ENCODE data around the gene MTSS2.

MTSS2 gene

GRCh38 chr16:70728150-70728549, 42.3 kb upstream of the MTSS2 start:
- TF ChIP-seq CTCF (IDR thresholded peaks at IDR 0.05; ENCODE audit: control insufficient read depth, extremely low read depth, insufficient read depth) = no peak
- DNase-seq (ENCODE audit: low read depth) = no peak

GRCh38 chr16:70726892-70727361, 41.1 kb upstream of the MTSS2 start:
- no peak overlapping the region for H3K4me3 ChIP-seq (ENCODE audit: low read depth, low read length)
- TF ChIP-seq CTCF (IDR thresholded peaks at IDR 0.05; ENCODE audit: control insufficient read depth, extremely low read depth, insufficient read depth) = no peak
- no peak for DNase-seq (ENCODE audit: low read depth)

More at GRCh38 chr16:70728150-70728549, 42.3 kb upstream of the MTSS2 start:
- no peak overlapping the region for H3K4me3 ChIP-seq (ENCODE audit: low read depth, low read length)

- TF ChIP-seq CTCF (IDR thresholded peaks at IDR 0.05; ENCODE audit: control insufficient read depth, extremely low read depth, insufficient read depth) = no peak
- DNase-seq (ENCODE audit: low read depth) = no peak
- no peak overlapping the region for H3K4me3 ChIP-seq (ENCODE audit: low read depth, low read length)
These were observed 40.3 kb upstream of the MTSS2 start for GRCh38 chr16:70725912-70726828.

GRCh38 chr16:70725024-70725911, 39.4 kb upstream of the MTSS2 start:
- no peak for TF ChIP-seq CTCF (IDR thresholded peaks at IDR 0.05; ENCODE audit: control insufficient read depth, extremely low read depth, insufficient read depth)
- no peak overlapping the region for H3K4me3 ChIP-seq (ENCODE audit: low read depth, low read length)
- DNase-seq (ENCODE audit: low read depth) = no peak

GRCh38 chr16:70724146-70725023, 38.5 kb upstream of the MTSS2 start:
- TF ChIP-seq CTCF (IDR thresholded peaks at IDR 0.05; ENCODE audit: control insufficient read depth, extremely low read depth, insufficient read depth) = no peak
- H3K4me3 ChIP-seq (ENCODE audit: low read depth, low read length) = no peak overlapping the region
- no peak for DNase-seq (ENCODE audit: low read depth)

- no peak for TF ChIP-seq CTCF (IDR thresholded peaks at IDR 0.05; ENCODE audit: control insufficient read depth, extremely low read depth, insufficient read depth)
- no peak for DNase-seq (ENCODE audit: low read depth)
These were observed 37.9 kb upstream of the MTSS2 start for GRCh38 chr16:70723740-70724145.

More at GRCh38 chr16:70723740-70724145, 37.9 kb upstream of the MTSS2 start:
- H3K4me3 ChIP-seq (ENCODE audit: low read depth, low read length) = no peak overlapping the region

Data from LNCaP clone FGC (cell line).